Jurkat, Clone E6-1 (cell line): ENCODE measurements around the gene TOM1L2.
"Not testable (repeated sequence)": the region's sequence is repeated elsewhere in the genome, so short reads cannot be mapped to it uniquely, and the experiment has no call there.

ENCODE experiments used
- DNase-seq: peaks from one replicate; pipeline ENCODE4 v3.0.0-alpha.2; 2011; ENCODE audit warnings: low read depth, low spot score
- H3K4me3 ChIP-seq: 2 replicates; pipeline ENCODE4 v1.5.1; 2011; ENCODE audit warnings: mild to moderate bottlenecking, low read length, control low read depth, moderate library complexity

The TOM1L2 gene

DNA sequence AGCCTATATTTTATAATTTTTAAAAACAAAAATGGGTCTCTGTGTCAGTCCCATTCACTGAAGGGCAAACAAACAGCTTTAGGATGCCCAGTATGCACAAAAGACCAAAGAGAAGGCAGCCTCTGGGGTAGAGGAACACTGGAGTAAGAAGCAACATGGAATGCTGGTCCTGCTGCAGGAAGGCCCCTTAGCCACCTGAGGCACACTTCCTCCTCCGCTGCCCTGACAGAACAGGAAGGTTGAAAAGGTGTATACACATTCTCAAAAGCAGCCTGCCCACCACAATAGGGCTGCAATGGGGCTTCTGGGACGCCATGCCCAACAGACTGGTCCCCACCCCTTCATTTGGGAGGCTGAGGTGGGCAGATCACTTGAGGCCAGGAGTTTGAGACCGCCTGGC lies 19.5 kb downstream of the TOM1L2 start:
- DNase-seq: no peak
- H3K4me3 ChIP-seq: no peak overlapping the region

DNA sequence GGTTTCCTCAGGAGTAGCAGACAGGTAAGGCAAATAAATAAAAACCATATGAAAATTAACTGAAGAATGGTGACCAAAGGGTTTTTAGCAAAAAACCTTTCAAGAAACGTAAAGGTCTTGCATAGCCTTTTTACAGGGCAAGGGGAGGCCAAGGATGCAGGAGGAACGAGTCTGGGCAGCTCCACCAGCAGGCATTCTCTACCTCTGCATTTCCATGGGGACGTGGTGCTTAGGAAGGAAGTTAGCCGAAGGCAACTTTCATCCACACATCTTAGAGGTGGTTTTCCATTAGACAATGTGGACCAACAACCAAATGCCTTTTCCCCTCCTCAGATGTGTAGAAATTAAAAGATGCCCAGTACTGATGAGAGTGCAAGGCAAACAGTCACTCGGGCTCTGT lies 20.7 kb downstream of the TOM1L2 start:
- no peak for DNase-seq
- H3K4me3 ChIP-seq: no peak overlapping the region

DNA sequence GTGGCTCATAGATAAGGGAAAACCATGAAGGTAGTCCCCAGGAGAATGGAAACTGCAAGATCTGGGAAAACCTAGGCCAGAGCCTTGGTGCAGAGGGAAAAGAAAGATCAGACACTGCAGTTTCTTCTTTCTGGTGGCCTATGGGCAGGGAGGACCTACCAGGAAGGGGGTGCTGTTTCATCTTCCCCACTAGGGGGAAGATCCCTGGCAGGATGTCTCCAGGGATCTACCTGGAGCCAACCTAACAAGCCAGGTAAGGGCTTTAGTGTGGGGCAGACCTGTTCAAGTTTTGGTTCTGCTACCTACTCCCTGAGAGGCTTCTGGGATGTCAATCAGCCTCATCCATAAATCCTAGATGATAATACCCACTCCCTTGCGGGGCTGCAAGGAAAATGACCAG lies 21.4 kb downstream of the TOM1L2 start:
- no peak overlapping the region for H3K4me3 ChIP-seq
- DNase-seq: no peak

DNA sequence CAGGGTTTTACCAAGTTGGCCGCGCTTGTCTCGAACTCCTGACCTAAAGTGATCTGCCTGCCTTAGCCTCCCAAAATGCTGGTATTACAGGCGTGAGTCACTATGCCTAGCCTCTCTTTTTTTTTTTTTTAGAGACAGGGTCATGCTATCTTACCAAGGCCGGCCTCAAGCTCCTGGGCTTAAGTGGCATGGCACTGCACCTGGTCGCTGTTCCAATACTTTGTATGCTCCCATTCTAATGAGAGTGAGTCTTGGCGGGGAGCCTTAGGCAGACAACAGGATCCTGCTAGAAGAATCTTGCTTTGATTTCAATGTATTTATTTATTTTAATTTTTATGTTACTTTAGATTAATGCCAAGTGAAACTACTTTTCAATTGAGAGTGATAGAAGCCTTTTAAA lies 21.9 kb downstream of the TOM1L2 start:
- no peak for DNase-seq
- no peak overlapping the region for H3K4me3 ChIP-seq

DNA sequence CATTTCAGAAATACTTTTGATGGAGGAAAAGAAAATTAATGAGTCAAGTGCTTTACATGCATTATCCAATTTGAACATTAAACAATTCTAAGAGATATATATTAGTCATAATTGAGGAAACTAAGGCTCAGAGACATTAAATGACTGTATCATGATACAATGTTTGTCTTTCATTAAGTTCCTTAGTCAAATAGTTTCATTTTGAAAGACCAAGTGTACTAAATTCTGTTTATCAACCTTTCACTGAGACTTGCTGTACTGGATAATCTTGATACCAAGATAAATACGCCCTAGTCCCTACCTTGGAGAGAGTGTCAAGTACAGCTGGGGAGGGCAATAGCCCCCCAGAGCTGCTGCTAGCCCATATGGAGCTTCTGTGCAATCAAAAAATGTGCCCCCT lies 24.2 kb downstream of the TOM1L2 start:
- no peak for DNase-seq
- no peak overlapping the region for H3K4me3 ChIP-seq

DNA sequence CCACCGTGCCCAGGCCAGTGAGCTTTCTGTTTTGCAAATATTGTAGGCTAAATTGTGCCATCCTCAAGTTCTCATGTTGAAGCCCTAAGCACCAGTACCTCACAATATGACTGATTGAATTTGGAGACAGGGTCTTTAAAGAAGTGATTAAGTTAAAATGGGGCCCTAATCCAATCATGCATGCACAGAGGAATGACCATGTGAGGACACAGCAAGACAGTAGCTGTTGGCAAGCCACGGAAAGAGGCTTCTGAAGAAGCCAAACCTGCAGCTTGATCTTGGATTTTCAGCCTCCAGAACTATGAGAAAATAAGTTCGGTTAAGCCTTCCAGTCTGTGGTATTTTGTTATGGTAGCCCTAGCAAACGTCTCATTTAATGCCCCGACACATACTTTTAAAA lies 24.9 kb downstream of the TOM1L2 start:
- H3K4me3 ChIP-seq: no peak overlapping the region
- no peak for DNase-seq

DNA sequence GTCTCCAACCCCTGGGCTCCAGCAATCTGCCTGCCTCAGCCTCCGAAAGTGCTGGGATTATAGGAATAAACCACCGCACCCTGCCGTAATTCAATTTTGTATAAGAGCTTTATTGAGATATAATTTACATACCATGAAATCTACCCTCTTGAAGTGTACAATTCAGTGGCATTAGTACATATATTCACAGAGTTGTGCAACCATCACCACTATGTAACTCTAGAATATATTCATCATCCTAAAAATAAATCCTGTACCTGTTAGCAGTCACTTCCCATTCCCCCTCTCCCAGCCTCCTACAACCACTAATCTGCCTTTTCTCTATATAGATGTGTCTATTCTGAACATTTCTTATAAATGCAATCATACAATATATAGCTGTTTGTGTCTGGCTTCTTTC lies 26.1 kb downstream of the TOM1L2 start:
- no peak overlapping the region for H3K4me3 ChIP-seq
- no peak for DNase-seq

DNA sequence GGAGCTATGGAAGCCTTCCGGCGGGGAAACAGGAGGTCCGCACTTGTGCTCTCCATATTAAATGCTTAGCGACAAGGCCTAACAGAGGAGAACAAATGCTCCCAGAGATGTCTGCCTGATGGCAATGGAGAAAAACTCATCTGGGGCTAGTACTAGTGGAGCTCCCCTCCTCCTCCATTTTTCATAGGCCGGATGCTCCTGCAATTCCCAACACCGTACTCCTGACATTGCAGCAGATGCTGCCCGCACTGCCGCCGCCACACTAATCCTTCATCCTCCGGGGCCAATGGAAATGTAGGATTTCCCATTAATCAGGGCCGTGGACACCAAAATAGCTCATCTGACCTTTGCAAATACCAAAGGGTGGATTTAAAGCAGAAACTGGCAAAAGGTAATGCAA lies 27.5 kb downstream of the TOM1L2 start:
- DNase-seq: no peak
- no peak overlapping the region for H3K4me3 ChIP-seq

DNA sequence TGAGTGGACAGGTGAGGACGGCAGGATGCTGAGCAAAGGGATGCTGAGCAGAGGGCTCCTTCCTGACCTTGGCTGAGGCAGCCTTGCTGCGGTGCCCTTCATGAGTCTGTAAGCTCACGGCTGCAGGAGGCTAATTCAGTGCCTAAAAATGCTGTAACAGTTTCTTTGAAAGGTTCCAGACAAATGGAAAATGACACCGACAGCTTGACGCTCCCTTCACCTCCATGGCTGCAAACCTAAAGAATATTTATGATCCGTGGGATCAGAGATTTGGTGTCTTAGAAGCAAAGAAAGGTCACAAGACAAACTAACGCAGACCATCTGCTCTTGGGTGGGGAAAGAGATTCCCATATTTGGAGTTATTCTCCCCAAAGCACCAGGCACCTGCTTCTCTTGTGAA lies 28.0 kb downstream of the TOM1L2 start:
- no peak for DNase-seq

DNA sequence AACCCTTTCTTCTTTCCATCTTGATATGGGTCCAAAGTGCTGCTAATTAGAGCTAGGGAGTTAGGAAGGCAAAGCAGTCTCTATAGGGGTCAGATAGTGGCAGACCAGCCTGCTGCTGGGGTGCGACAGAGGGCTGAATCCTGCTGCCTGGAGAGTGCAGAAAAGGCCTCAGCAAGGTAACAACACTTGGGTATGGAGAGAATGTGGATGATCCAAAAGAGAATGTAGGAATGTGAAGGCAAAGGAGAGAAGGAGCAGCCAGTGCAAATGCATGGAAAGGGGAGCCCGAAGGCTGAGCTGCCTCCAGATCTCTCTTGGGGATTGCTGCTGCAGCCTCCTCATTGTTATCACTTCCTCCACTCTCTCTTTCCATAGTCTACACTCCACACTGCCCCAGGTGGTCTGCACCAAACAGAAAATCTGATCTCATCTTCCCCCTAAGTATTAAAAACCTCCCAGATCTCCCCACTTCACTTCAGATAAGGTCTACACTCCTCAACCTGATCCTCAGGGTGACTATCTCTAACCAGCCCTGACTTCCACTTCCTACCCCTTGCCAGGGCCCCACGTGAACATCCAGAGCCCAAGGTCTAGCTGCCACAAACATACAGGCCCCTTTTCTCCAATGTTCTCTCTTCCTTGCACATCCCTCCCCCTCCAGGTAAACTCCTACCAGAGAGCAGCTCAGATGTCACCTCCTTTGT lies 28.8 kb downstream of the TOM1L2 start:
- H3K4me3 ChIP-seq: no peak overlapping the region
- no peak for DNase-seq

More for the DNA sequence above, 28.0 kb downstream of the TOM1L2 start:
- no peak overlapping the region for H3K4me3 ChIP-seq

DNA sequence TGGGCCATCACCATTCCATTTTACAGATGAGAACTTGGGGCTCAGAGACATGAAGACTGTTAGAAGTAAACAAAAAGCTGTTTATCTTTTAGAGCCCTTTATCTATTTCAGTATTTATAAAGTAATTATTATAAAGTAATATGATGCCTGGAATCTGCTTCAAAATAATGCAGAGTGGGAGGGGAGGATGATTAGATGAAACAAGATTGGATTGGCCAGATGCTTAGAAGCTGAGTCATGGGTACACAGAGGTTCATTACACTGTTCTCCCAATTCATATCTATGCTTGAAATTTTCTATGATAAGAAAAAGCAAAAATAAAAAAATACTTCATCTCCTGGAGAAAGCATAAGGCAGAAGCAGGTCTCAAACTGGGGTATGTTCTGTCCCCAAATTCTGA lies 29.4 kb downstream of the TOM1L2 start:
- no peak overlapping the region for H3K4me3 ChIP-seq
- no peak for DNase-seq

DNA sequence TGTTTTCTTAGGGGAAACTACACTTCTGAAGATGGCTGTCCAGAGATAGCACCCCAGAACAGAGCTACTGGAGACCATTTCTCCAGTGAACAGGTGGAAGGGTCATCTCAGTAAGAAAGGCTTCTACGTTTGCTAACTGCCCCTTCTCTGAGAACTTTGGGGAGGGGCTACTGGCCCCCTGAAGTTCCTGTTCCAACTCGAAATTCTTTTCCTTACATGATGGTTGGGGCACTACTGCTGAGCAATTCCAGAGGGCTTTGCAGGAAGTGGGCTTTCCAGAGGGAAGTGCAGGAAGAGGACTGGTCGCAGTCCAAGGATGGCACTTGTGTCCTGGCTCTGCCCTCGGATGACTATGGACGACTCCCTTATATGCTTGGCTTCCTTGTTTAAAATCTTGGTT lies 31.2 kb downstream of the TOM1L2 start:
- no peak for DNase-seq
- H3K4me3 ChIP-seq: no peak overlapping the region

DNA sequence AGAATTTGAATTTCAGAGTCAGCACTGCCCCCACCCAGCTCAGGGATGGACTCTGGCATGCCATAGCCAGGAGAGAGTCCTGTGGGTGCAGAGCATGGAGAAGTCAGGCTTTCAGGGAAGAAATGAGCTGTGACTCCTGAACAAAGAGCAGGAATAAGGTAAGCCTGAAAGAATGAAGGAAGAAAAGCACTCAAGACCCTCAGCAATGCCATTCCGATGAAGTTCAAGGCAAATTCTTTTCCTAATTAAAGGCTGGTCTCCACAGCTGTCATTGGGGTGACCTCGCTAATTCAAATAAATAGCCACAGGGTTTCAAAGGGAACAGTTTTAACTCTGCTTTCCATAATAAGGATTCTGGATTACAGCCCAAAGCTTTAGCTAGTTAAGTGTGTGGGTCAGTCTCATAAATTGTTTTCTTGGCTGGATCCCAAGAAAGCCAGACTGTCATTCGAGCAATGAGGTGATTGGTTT lies 31.7 kb downstream of the TOM1L2 start:
- no peak overlapping the region for H3K4me3 ChIP-seq
- DNase-seq: no peak

DNA sequence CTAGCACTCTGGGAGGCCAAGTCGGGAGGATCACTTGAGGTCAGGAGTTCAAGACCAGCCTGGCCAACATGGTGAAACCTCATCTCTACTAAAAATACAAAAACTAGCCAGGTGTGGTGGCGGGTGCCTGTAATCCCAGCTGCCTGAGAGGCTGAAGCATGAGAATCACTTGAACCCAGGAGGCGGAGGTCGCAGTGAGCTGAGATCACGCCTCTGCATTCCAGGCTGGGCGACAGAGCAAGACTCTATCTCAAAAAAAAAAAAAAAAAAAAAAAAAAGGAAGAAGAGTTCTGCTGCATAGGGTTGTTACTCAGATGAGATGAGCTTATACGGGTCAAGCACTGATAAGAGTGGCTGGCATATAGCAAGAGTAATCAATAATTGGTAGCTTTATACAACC lies 32.3 kb downstream of the TOM1L2 start:
- not testable (repeated sequence) for H3K4me3 ChIP-seq, DNase-seq

DNA sequence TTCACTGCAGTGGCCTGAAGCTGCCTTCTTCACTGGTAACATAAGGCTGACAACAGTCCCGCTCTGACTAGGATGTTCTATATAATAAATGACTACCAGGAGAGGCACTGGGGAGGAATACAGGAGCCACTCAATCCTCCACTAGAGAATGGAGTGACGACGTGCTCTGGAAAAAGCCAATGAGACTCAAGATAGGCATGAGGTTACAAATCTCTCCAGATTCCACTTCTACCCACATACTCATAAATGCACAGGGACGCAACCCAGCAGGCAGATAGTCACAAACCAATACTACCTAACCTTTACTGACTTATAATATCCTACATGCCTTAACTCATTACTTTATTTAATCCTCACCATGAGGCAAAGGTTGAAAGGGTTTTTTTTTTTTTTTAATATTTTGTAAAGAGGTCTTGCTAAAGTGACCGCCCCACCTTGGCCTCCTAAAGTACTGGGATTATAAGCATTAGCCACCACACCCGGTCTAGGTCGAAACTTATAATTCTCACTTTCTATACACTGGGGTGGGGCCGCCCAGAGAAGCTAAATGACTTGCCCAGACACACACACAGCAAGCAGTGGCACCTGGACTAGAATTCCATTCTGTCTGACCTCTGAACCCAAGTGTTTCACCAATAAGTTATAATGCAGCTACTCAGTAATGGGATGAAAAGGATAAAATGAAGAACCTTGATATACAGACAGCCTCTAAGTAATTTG lies 33.7 kb downstream of the TOM1L2 start:
- H3K4me3 ChIP-seq: no peak overlapping the region
- no peak for DNase-seq

DNA sequence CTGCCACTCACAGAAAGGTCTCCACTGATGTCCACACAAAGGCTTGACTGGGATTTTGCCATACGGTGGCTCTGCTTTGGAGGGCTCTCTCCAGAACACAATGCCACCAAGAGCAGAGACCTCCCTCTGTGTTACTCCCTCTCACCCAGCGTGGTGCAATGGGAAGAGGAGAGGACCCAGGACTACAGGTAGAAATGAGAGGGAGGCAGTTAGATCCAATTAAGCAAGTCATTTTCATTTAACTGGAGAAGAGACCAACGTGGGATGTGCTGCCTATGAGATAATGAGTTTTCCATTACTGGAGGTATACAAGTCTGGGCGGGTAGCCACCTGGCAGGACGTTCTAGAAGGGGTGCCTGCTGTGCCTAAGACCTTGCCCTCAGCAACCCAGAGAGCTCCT lies 34.2 kb downstream of the TOM1L2 start:
- H3K4me3 ChIP-seq: no peak overlapping the region
- no peak for DNase-seq

DNA sequence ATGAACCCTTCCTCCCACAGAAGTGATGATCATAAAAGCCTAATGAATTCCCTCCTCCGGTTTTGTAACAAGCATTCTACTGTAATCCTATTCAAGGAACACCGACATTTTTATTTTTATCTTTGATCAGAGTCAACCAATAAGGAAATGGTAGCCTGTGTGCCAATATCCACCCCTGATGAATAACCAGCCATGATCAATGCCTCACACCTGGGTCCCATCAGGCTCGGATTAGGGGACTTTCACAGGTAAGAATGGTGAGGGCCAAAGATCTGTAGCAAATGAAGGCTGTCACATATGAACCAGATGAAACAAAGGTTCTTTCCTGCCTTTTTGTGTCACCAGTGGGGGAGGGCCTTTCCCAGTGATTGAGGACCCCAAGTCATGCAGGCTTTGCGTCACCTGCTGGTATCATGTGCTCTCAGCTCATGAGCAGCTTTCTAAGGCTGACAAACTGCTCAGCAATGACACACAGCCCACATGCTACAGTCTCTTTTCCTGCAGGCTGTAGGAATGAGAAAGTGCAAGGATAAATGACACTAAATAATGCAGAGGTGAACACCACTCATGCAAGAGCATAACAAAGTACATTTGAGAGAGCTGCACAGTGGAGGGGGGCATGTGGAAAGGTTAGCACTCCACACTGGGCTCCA lies 34.9 kb downstream of the TOM1L2 start:
- no peak overlapping the region for H3K4me3 ChIP-seq
- no peak for DNase-seq

DNA sequence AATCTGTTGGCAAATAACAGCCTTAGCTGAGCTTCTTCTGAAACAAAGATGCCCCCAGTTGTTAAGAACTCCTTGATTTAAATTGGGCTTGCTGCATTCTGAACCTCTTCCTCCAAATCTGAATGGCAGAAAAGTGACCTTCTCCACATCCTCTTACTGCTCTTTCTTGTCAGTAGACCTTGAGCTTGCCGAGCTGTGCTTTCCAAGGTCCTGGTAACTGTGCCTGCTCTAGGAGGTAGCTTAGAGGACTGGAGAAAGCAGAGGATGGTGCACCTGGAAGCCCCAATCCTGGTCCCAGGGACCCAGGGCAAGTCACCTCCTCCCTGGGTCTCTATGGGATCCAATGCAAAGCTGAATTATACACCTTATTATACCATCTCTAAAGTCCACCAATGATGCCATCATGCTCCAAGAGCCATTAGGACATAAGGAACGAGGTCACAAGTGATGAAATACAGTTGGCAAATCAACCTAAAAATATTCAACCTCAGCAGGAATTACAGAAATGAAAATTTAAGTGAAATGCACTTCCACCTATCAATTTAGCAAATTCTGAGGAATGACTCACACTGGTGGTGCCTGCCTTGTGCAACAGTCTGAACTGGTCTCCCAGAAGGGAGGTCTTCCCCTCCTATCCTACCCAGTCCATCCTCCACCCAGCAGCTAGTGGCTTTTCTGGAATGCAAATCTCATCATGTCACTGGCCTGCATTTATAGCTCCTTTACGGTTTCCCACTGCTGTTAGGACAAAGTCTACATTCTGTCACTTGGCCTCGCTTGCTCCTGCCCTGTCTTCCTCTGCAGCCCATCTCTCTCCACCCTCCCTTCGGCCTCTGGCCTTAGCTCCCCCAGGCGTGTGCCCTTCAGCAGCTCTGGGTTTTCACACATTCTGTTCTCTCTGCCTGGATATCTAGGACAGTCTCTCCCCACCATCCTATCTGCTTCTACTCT lies 36.6 kb downstream of the TOM1L2 start:
- no peak for DNase-seq
- H3K4me3 ChIP-seq: no peak overlapping the region

DNA sequence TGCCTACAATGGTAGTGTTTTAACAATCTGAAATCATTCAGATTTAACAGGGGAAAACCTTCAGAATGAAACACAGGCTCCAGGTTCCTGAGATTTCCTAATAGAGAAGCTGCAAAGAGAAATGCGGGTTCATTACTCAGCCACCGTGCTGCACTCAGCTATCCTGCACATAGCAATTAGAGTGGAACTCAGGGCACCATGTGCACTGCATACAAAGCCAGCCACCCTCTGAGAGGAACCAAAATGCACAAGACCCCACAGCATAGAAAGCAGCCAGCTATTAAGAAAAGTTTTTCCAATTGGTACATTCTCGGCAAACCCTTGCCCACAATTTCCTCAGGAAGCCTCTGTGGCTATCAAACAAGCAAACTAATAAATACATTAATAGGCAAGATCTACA lies 37.4 kb downstream of the TOM1L2 start:
- no peak for DNase-seq
- H3K4me3 ChIP-seq: no peak overlapping the region
